Panc1 (cell line): ENCODE results near the gene CRADD.

Experiments used
- CTCF ChIP-seq: fragments of 450-650 bp; IDR thresholded peaks from 2 replicates; pipeline ENCODE4 v1.5.1; 2017; ENCODE audit warnings: mild to moderate bottlenecking
- POLR2AphosphoS5 ChIP-seq: IDR thresholded peaks from 2 replicates; pipeline ENCODE4 v1.6.1; 2012; ENCODE audit warnings: mild to moderate bottlenecking, low read depth, low read length, moderate library complexity
- REST ChIP-seq, 2 experiments: IDR thresholded peaks; 2 replicates each; pipeline ENCODE4 v1.6.1; 2011 to 2012; ENCODE audit warnings: low read depth in 2 of 2, control low read depth in 1 of 2, low read length in 1 of 2, mild to moderate bottlenecking in 1 of 2, moderate library complexity in 1 of 2; ENCODE audit not compliant: insufficient read depth in 1 of 2

- TF ChIP-seq CTCF: no peak
- no peak for TF ChIP-seq REST (IDR thresholded peaks at IDR 0.05; ENCODE audit: insufficient read depth in 1 of 2, low read depth in 2 of 2, low read length in 1 of 2)
- TF ChIP-seq POLR2AphosphoS5: no peak
Measured at GRCh38 chr12:93670104-93670503, 7.1 kb upstream of the CRADD start.
